Measurements from ENCODE around the gene CCDC85B.

The CCDC85B gene

DNA sequence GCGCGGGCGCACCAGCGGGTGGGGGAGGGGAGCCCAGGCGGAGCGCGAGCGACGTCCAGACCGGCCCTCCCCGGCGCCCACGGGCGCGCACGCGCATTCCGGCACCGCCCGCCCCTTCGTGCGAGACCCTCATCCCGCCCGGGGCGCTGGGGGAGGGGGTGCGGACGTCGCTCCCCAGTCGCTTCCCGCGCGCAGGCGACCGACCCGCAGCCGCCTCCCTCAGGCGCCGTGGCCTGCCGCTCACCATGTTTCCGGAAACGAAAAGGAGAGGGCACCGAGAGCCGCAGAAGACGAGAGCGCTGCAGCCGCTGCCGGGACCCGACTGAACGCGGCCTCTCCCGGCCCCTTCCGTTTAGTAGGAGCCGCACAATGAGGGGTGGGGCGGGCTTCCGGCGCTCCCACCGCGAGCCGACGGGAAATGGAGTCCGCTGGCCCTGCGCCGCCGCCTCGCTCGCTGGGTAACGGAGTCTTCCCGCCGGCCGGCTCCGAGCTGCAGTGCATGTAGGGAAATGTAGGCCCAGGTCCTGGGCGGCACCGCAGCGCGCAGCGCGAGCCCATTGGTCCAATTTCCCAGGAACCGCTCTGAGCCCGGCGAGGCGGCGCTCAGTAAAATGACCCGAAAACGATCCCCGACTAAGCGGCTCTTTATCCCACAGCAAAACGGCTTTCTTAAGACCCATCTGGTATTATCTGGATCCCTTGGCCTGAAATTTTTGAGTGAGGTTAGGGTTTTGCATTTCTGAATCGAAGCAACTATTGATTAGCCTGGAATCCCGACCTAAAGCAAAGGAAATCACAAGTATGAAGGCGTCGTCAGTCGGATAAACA, 32.4 kb upstream of the CCDC85B start, which contains the start of gene CFL1:
Gene CFL1, minus strand, starts transcription at position 328 of the 828 bp plus-strand sequence. Its CDS starts 81 bp downstream, at position 247.
- peak; percentile 99 for DNase-seq

DNA sequence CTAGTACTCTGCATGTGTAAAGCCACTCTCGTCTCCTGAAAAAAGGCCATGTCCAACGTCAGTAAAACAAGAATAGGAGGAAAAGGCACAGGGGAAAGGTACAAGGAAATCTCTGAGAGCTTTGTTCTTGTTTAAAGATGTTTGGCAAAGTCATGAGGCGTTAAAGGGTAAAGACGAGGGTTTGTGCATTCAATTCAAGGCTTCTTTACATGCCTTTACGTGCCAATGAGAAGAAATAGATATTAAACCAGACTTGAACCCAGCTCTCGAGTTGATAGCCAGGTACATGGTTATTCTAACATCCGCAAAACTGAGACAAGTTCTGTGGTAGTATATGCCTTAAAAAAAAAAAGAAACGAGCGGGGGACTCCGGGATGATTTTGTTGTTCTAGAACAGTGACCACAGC, 31.8 kb upstream of the CCDC85B start:
- DNase-seq, result no peak

- DNase-seq, result peak; percentile 100
These were observed 31.2 kb upstream of the CCDC85B start for GRCh38 chr11:65859095-65859811.

DNA sequence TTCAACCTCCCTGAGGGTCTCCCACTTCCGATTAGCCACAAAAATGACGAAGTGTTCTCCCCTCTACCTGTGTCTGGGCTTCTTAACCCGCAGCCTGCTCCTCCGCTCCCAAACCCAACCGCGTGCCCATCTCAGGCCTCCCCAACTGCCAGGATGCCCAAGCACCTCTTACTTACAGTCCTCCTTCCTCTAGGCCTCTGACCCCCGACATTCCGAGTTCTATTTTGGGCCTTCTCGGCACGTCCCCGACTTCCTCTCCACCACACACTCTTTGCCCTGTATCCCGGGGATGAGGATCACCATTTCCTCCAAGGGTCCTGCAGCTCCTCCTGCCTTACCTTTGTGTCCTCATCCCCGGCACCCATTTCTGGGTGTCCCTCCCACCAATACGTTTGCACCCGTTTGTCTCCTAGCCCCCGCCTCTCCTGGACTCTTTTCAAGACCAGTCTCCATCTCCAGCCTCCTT, 30.6 kb upstream of the CCDC85B start:
- no peak for DNase-seq

GRCh38 chr11:65860278-65861164, 30.0 kb upstream of the CCDC85B start, which contains the start of gene MUS81:
Gene MUS81 (plus strand): TSS chr11:65860433. CDS start chr11:65860754, 321 bp downstream.
- DNase-seq, result peak; percentile 100

DNA sequence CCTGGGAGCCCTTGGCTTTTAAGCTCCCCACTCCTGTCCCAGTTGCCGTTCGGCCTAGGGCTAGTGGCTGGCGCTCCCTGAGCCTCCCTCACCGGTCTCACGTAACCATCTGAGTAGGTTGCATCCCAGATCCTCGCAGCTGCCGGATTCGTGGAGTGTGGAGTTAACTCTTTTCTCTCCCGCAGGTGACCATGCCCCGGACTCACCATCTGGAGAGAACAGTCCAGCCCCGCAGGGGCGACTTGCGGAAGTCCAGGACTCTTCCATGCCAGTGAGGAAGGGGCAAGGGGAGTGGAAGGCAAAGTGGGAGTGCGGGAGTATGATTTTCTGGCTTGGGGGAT, 29.3 kb upstream of the CCDC85B start:
- DNase-seq, result no peak

- DNase-seq, result no peak
These were observed 28.8 kb upstream of the CCDC85B start for GRCh38 chr11:65861533-65862183.

GRCh38 chr11:65862191-65862735, 28.2 kb upstream of the CCDC85B start:
- DNase-seq, result no peak

DNA sequence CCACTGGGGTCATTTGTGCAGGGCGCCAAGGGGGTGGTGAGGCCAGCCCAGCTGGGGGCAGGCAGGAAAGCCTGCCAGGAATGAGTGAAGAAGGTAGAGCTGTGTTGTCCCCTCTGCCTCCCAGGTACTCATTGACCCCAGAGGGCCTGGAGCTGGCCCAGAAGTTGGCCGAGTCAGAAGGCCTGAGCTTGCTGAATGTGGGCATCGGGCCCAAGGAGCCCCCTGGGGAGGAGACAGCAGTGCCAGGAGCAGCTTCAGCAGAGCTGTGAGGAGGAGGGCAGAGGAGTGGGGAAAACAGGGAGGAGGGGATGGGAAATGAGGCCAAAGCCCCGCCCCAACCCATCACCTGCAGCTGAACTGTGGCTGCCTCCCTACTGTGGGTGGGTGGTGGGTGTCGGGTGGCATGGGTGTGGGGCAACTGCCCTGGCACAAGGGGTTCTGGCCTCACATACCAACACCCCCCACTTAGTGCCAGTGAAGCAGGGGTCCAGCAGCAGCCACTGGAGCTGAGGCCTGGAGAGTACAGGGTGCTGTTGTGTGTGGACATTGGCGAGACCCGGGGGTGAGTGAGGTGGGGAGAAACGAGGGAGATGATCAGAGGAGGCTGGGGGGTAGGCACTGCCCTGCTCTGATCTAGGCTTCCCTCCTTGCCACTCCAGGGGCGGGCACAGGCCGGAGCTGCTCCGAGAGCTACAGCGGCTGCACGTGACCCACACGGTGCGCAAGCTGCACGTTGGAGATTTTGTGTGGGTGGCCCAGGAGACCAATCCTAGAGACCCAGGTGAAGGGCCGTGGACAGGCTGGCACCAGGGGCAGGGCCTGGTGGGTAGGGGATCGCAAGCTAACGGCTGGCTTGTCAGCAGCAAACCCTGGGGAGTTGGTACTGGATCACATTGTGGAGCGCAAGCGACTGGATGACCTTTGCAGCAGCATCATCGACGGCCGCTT, 27.3 kb upstream of the CCDC85B start:
- DNase-seq, result no peak

DNA sequence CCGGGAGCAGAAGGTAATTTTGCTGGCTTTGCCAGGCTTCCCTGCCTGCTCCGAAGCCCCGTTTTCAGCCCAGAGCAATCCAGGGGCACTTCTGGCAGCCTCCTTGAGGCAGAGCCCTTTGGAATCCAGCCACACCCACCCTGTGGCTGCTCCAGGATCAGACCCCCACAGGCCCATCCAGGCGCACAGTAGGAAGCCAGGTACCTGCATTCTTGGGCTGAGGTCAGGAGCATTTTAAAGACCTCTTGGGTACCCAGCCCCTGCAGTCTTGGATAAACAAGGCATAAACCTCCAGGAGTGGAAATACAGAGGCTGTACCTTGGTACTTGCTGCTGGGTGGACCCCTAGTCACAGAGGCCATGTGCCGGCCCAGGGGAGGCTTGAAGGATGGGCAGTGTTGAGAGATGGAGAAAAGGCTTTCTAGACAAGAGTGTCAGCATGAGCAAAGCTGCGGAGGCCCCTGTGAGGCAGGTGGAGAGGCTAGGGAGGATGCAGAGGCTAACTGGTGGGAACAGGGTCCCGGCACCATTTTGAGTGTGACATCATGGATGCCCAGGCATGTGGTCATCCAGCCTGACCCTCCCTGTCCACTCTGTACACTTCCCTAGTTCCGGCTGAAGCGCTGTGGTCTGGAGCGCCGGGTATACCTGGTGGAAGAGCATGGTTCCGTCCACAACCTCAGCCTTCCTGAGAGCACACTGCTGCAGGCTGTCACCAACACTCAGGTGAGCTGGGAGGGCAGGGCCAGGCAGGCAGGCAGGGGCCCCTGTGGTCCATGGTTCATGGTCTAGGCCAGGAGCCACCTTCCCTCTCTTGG, 26.4 kb upstream of the CCDC85B start:
- DNase-seq, result no peak

GRCh38 chr11:65864706-65865471, 25.6 kb upstream of the CCDC85B start:
- no peak for DNase-seq

- DNase-seq, result no peak
These were observed 24.8 kb upstream of the CCDC85B start for GRCh38 chr11:65865550-65866172.

DNA sequence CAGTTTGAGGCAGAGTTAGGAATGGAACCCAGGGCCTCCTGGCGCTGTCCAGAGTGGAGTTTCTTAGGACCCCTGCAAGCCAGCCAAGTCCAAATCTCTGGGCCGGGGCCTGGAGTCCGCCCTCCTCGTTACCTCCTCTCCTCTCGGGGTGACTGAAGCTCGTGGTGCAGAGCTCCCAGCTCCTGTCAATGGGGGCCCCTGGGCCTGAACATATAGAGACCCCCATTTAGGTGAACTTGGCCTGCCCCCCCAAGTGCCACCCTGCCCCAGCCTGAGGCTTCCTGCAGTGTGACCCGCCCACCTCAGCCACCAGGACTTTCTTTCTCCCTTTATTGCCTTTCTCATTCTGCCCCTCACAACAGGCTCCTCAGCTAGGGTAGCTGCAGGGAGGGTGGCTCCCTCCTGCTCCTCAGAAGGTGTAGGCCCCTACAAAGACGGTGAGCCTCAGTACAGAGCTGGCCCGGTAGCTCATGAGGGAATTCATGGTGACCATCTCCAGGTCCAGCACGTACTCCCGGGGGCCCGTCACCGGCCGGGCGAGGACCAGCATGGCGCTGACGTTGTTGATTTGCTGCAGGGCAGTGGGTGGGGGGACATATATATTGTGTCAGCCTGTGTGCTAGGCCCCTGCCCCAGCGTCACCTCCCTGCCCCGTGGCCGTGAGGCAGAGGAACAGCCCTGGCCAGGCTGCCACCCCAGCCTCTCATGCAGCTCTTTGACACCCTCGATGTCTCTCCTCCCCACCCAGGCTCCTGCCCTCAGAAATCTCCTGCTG, 23.8 kb upstream of the CCDC85B start:
- DNase-seq, result no peak

GRCh38 chr11:65867284-65868071, 23.0 kb upstream of the CCDC85B start:
- no peak for DNase-seq

DNA sequence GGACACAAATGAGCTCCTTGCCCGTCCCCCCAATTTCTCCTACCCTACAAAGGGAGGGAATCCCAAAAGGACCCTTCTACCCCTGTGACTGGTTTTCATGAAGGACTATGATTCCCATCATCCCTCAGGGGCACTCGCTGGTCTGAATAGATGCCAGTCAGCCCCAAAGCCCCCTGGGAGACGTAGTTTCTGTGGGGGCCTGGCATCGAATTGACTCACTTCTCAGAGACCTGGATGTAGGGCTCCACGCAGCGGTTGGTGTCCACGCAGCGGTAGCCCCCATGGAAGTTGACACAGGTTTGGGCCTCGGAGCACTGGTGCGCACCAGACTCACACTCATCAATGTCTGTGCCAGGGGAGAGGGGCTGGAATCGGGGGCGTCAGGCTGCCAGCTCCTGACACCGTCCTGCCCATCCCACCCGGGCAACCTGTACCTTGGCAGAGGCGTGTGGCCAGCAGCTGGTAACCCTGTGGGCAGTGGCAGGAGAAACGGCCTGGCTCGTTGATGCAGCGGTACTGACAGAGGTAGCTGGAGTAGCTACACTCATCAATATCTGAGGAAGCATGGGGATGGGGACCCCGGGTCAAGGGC, 22.3 kb upstream of the CCDC85B start:
- DNase-seq, result no peak

DNA sequence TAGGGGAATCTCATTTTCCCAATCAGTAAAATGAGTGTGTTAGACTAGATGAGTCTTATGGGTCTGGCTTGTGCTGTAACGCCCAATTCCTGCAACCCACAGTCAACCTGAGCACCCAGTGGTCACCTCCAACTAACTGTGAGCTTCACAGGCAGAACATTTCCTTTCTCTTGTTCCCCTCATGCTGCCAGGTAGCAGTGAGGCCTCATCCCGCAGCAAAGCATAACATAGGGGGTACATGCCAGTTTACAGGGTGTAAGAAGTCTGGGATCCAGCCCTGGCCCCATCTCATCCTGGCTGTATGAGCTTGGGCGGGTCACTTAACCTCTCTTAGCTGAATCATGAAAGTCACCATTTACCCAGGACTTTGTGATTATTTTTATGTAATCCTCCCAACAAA, 21.6 kb upstream of the CCDC85B start:
- DNase-seq, result no peak
